ENCODE data around the gene KLF15. TPM values are rescaled to one million over a fixed set of nuclear protein-coding genes. Genes with fewer than 3 reads are reported as not detected.

The KLF15 gene
- polyA plus RNA-seq, 1 donor (not counting 4 experiments of a cell fraction or from before 2014, with no cell fraction given): 0.03 TPM

DNA sequence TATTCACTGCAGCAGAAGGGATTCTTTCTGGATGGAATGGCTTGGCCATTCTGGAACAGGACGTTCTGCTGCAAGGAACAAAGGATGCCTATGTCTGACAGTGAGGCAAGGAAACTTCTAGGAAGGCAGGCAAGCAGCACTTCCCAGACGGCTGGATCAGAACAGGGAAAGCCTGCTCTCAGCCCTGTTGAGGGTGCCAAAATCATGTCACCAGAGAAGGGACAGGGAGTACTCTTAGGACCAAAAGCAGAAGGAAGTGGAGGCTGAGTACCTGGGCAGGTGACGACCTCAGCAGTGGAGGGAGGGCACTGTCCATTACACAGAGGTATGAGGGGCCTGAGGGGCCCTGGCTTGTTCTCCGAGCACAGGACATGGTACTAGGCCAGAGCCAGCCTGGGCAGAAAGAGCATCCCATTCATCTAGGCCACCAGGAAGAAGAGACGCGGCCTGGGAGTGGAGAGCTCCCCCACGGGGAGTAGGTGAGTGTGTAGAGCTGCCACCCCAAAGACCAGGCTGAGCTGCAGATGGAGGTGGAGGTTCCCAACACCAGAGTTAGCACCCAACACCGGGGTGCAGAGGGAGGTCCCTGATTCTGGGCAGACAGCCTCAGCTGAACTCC, 9.6 kb downstream of the KLF15 start:
- Histone ChIP-seq H3K27ac (ENCODE audit: control insufficient read depth, insufficient read depth, low read length) (no peak overlapping the region), H4K20me1 (ENCODE audit: control insufficient read depth, extremely low read depth, insufficient read depth, low read length) (no peaks in the 10 kb centered on the region), H3K9me3 (ENCODE audit: control insufficient read depth, low read depth, low read length) (no peaks in the 10 kb centered on the region), H2AFZ (ENCODE audit: control insufficient read depth, low read length) (no peak overlapping the region), H3K4me1 (ENCODE audit: control insufficient read depth, extremely low read depth, insufficient read depth, low read length) (no peaks in the 10 kb centered on the region), H3K4me2 (ENCODE audit: control insufficient read depth, extremely low read depth, insufficient read depth, low read depth, low read length) (no peak overlapping the region), H3K79me2 (ENCODE audit: control insufficient read depth, insufficient read depth, low read length) (no peaks in the 10 kb centered on the region), H3K4me3 (ENCODE audit: control insufficient read depth in 2 of 3, extremely low read depth in 1 of 3, insufficient read depth in 2 of 3, low read depth in 1 of 3, low read length in 3 of 3) (no peak overlapping the region), H3K27me3 (ENCODE audit: control insufficient read depth, extremely low read depth, insufficient read depth, low read length) (no peaks in the 10 kb centered on the region), H3K9ac (ENCODE audit: control insufficient read depth, extremely low read depth, insufficient read depth, low read length) (no peak overlapping the region), H3K36me3 (ENCODE audit: control insufficient read depth in 2 of 2, extremely low read depth in 1 of 2, insufficient read depth in 2 of 2, low read length in 2 of 2) (no peaks in the 10 kb centered on the region), H3K9me1 (ENCODE audit: control insufficient read depth, extremely low read depth, insufficient read depth, low read length) (no peaks in the 10 kb centered on the region)
- dilution Hi-C loops (cut with MboI; ENCODE audit: extremely low pct_ligation_motif_present, low sequenced_read_pairs): no loop called here
- FAIRE-seq: no peak
- no peak for DNase-seq (ENCODE audit: low read depth, low spot score)
- TF ChIP-seq, protein P1, sequence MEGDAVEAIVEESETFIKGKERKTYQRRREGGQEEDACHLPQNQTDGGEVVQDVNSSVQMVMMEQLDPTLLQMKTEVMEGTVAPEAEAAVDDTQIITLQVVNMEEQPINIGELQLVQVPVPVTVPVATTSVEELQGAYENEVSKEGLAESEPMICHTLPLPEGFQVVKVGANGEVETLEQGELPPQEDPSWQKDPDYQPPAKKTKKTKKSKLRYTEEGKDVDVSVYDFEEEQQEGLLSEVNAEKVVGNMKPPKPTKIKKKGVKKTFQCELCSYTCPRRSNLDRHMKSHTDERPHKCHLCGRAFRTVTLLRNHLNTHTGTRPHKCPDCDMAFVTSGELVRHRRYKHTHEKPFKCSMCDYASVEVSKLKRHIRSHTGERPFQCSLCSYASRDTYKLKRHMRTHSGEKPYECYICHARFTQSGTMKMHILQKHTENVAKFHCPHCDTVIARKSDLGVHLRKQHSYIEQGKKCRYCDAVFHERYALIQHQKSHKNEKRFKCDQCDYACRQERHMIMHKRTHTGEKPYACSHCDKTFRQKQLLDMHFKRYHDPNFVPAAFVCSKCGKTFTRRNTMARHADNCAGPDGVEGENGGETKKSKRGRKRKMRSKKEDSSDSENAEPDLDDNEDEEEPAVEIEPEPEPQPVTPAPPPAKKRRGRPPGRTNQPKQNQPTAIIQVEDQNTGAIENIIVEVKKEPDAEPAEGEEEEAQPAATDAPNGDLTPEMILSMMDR (optimal IDR thresholded peaks at IDR 0.05 in 1 of 3, IDR thresholded peaks at IDR 0.05 in 1 of 3, conservative IDR thresholded peaks at IDR 0.05 in 1 of 3; ENCODE audit: extremely low read depth in 1 of 3, insufficient read depth in 2 of 3, low read length in 3 of 3): no peak
- no peak for TF ChIP-seq EZH2 (IDR thresholded peaks at IDR 0.05; ENCODE audit: low read length)

DNA sequence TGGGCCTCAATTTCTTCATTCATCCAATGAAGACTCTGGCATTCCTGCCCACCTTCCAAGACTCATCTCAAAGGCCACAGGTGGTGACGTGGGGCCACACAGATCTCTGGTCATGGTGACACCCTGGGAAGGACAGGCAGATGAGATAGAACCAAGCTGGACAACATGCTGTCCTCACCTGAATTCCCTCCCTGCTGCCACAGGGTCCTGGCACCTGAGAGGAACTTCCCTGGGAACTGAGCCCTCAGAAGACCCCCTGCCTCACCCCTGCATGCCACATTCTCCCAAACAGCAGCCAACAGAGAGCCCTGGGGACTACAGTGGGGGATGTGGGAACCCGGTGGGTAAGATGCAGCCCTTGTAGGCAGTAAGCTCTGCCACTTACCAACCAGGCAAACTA, 10.7 kb downstream of the KLF15 start:
- H3K9ac ChIP-seq (ENCODE audit: control insufficient read depth, extremely low read depth, insufficient read depth, low read length): no peak overlapping the region
- H3K27ac ChIP-seq (ENCODE audit: control insufficient read depth, insufficient read depth, low read length): no peak overlapping the region
- FAIRE-seq: no peak
- no peak overlapping the region for H3K4me2 ChIP-seq (ENCODE audit: control insufficient read depth, extremely low read depth, insufficient read depth, low read depth, low read length)
- no peak overlapping the region for H3K4me3 ChIP-seq (ENCODE audit: control insufficient read depth in 2 of 3, extremely low read depth in 1 of 3, insufficient read depth in 2 of 3, low read depth in 1 of 3, low read length in 3 of 3)
- H3K36me3 ChIP-seq (ENCODE audit: control insufficient read depth in 2 of 2, extremely low read depth in 1 of 2, insufficient read depth in 2 of 2, low read length in 2 of 2): no peaks in the 10 kb centered on the region
- no peaks in the 10 kb centered on the region for H3K27me3 ChIP-seq (ENCODE audit: control insufficient read depth, extremely low read depth, insufficient read depth, low read length)
- no peaks in the 10 kb centered on the region for H4K20me1 ChIP-seq (ENCODE audit: control insufficient read depth, extremely low read depth, insufficient read depth, low read length)
- H3K79me2 ChIP-seq (ENCODE audit: control insufficient read depth, insufficient read depth, low read length): no peaks in the 10 kb centered on the region
- H3K9me1 ChIP-seq (ENCODE audit: control insufficient read depth, extremely low read depth, insufficient read depth, low read length): no peaks in the 10 kb centered on the region
- TF ChIP-seq, protein P1 (optimal IDR thresholded peaks at IDR 0.05 in 1 of 3, IDR thresholded peaks at IDR 0.05 in 1 of 3, conservative IDR thresholded peaks at IDR 0.05 in 1 of 3; ENCODE audit: extremely low read depth in 1 of 3, insufficient read depth in 2 of 3, low read length in 3 of 3): no peak
- no peak for TF ChIP-seq EZH2 (IDR thresholded peaks at IDR 0.05; ENCODE audit: low read length)
- no peaks in the 10 kb centered on the region for H3K9me3 ChIP-seq (ENCODE audit: control insufficient read depth, low read depth, low read length)
- dilution Hi-C loops (cut with MboI; ENCODE audit: extremely low pct_ligation_motif_present, low sequenced_read_pairs): no loop called here
- H3K4me1 ChIP-seq (ENCODE audit: control insufficient read depth, extremely low read depth, insufficient read depth, low read length): no peaks in the 10 kb centered on the region
- no peak overlapping the region for H2AFZ ChIP-seq (ENCODE audit: control insufficient read depth, low read length)
- no peak for DNase-seq (ENCODE audit: low read depth, low spot score)
